Gastroesophageal sphincter (tissue), 4 donors: ENCODE results near the gene DEPDC5. TPM values are rescaled to one million over a fixed set of nuclear protein-coding genes. Genes with fewer than 3 reads are reported as not detected.

Source experiments
- ATAC-seq: fragments of 150-250 bp; one replicate; pipeline ENCODE4 v1.9.1; 2016; ENCODE audit warnings: mild to moderate bottlenecking, moderate library complexity
- H3K27ac ChIP-seq, 4 donors: fragments of 200-600 bp; sonication (generic) in 3 of 4; 1 replicate in 3 of 4; 2 replicates in 1 of 4; pipeline ENCODE4 v1.5.1; 2016 to 2019
- H3K27me3 ChIP-seq: fragments of 200-600 bp; sonication (generic); one replicate; pipeline ENCODE4 v1.5.1; 2019
- H3K36me3 ChIP-seq, 2 donors: fragments of 200-600 bp; sonication (generic); one replicate each; pipeline ENCODE4 v1.5.1; 2019; ENCODE audit warnings: control low read depth in 1 of 2
- H3K4me1 ChIP-seq, 3 donors: fragments of 200-600 bp; sonication (generic); 1 replicate in 2 of 3; 2 replicates in 1 of 3; pipeline ENCODE4 v1.5.1; 2016 to 2019; ENCODE audit warnings: control low read depth in 2 of 3
- H3K4me3 ChIP-seq, 2 donors: fragments of 200-600 bp; sonication (generic); one replicate each; pipeline ENCODE4 v1.5.1; 2019; ENCODE audit warnings: mild to moderate bottlenecking in 1 of 2, moderate library complexity in 1 of 2
- H3K9me3 ChIP-seq, 3 donors: fragments of 200-600 bp; sonication (generic); one replicate each; pipeline ENCODE4 v1.5.1; 2017 to 2019; ENCODE audit warnings: control low read depth in 2 of 3
- EP300 ChIP-seq: sonication (generic); formaldehyde crosslinking; IDR thresholded peaks from one replicate; pipeline ENCODE4 v1.6.1; 2017; ENCODE audit warnings: antibody characterized with exemption, mild to moderate bottlenecking
- POLR2A ChIP-seq, 2 donors: fragments of 450-650 bp; IDR thresholded peaks; one replicate each; pipeline ENCODE4 v1.6.1; 2017; ENCODE audit warnings: antibody characterized with exemption in 2 of 2, mild to moderate bottlenecking in 2 of 2, moderate library complexity in 1 of 2
- POLR2AphosphoS5 ChIP-seq: sonication (generic); formaldehyde crosslinking; IDR thresholded peaks from one replicate; pipeline ENCODE4 v1.6.1; 2017; ENCODE audit warnings: antibody characterized with exemption
- WGBS, 2 donors: methylation state at CpG; one replicate each; pipeline ENCODE4 v1.1.5; 2018; ENCODE audit warnings: low coverage in 1 of 2; 5-methylcytosine and 5-hydroxymethylcytosine counted together
- total RNA-seq, 4 donors: library from RNA; depleted of rRNA; stranded (reverse); fragments of >200 nt; gene quantifications; one replicate each; pipeline ENCODE4 v1.1.0, GENCODE V29; 2016
- TF ChIP-seq, protein P1 (sequence below), 4 experiments: fragments of 200-600 bp in 2 of 4; fragments of 450-650 bp in 2 of 4; sonication (generic) in 1 of 4; IDR thresholded peaks; one replicate each; pipeline ENCODE4 v1.5.1; 2017 to 2019; ENCODE audit warnings: antibody characterized with exemption in 4 of 4, mild to moderate bottlenecking in 2 of 4, moderate library complexity in 2 of 4

DEPDC5 gene
- total RNA-seq, 4 donors from 2014 or later: 10.5 to 27.9 (median 16.0) TPM

- Histone ChIP-seq H3K27ac (no peak overlapping the region), H3K9me3 (no peaks in the 10 kb centered on the region), H3K36me3 (peaks cover 0 to 76% of the 10 kb centered on the region in 2 donors), H3K27me3 (no peaks in the 10 kb centered on the region), H3K4me3 (no peak overlapping the region), H3K4me1 (no peaks in the 10 kb centered on the region)
- TF ChIP-seq POLR2A (IDR thresholded peaks at IDR 0.05) (no peak), EP300 (no peak)
- 99 to 100% methylated on average over 3 to 9 of the region's 11 CpGs for WGBS, 2 donors
- ATAC-seq: no peak
Measured at GRCh38 chr22:31861226-31861840, 107.5 kb downstream of the DEPDC5 start.

GRCh38 chr22:31866918-31867317 is 113.1 kb downstream of the DEPDC5 start:
- TF ChIP-seq, protein P1, sequence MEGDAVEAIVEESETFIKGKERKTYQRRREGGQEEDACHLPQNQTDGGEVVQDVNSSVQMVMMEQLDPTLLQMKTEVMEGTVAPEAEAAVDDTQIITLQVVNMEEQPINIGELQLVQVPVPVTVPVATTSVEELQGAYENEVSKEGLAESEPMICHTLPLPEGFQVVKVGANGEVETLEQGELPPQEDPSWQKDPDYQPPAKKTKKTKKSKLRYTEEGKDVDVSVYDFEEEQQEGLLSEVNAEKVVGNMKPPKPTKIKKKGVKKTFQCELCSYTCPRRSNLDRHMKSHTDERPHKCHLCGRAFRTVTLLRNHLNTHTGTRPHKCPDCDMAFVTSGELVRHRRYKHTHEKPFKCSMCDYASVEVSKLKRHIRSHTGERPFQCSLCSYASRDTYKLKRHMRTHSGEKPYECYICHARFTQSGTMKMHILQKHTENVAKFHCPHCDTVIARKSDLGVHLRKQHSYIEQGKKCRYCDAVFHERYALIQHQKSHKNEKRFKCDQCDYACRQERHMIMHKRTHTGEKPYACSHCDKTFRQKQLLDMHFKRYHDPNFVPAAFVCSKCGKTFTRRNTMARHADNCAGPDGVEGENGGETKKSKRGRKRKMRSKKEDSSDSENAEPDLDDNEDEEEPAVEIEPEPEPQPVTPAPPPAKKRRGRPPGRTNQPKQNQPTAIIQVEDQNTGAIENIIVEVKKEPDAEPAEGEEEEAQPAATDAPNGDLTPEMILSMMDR (IDR thresholded peaks at IDR 0.05): no peak
- no peak for TF ChIP-seq POLR2AphosphoS5
- no peak for TF ChIP-seq POLR2A (IDR thresholded peaks at IDR 0.05)
- no peak for TF ChIP-seq EP300
- ATAC-seq: no peak
- Histone ChIP-seq H3K4me3 (no peak overlapping the region), H3K27ac (no peak overlapping the region), H3K9me3 (no peaks in the 10 kb centered on the region), H3K4me1 (no peaks in the 10 kb centered on the region), H3K36me3 (peaks cover 0 to 74% of the 10 kb centered on the region in 2 donors), H3K27me3 (no peaks in the 10 kb centered on the region)
- WGBS, 2 donors: 66 to 93% methylated on average over 3 to 4 of the region's 4 CpGs

DNA sequence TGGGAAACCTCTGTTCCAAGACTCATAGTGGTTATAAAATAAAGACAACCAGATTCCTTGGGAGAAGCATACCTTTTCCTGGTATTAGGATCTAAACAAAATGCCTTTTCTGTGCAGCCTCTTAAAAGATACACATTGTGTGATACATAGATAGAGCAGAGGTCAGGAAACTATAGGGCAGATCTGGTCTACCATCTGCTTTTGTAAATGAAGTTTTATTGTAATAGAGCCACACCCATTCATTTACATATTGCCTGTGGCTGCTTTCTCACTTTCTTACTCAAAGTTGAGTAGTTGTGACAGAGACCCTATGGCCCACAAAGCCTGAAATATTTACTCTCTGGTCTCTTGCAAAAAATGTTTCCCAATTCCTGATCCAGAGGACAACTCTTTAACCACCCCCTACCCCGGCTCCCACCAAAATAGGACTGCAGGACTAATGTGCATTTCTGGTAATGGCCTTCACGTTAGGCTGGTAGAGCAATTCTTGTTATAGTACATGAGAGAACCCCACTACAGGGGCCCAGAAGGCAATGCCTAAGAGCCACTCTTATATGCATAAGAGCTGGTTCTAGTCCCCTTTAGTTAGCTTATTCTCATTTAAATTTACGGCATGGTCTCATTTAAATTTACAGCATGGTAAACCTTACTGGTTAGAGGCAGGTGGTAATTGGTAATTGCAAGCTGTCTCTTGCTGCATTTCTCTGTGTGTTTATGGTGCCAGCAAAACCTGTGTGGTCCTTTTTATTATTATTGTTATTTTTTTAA is 113.8 kb downstream of the DEPDC5 start:
- WGBS, 2 donors: 97 to 100% methylated on average over 1 to 3 of the region's 3 CpGs
- Histone ChIP-seq H3K36me3 (peaks cover 0 to 78% of the 10 kb centered on the region in 2 donors), H3K27me3 (no peaks in the 10 kb centered on the region), H3K9me3 (no peaks in the 10 kb centered on the region), H3K4me1 (no peaks in the 10 kb centered on the region), H3K27ac (no peak overlapping the region), H3K4me3 (no peak overlapping the region)
- ATAC-seq: no peak
- TF ChIP-seq EP300: no peak
- TF ChIP-seq, protein P1 (IDR thresholded peaks at IDR 0.05): no peak

GRCh38 chr22:31869739-31870138 is 115.9 kb downstream of the DEPDC5 start:
- H3K4me1 ChIP-seq: no peaks in the 10 kb centered on the region
- H3K27me3 ChIP-seq: no peaks in the 10 kb centered on the region
- ATAC-seq: no peak
- H3K36me3 ChIP-seq: peaks cover 0 to 88% of the 10 kb centered on the region in 2 donors
- no peak for TF ChIP-seq EP300
- TF ChIP-seq, protein P1 (IDR thresholded peaks at IDR 0.05): no peak
- no peak for TF ChIP-seq POLR2AphosphoS5
- no peak for TF ChIP-seq POLR2A (IDR thresholded peaks at IDR 0.05)
- no peaks in the 10 kb centered on the region for H3K9me3 ChIP-seq
- no peak overlapping the region for H3K4me3 ChIP-seq
- H3K27ac ChIP-seq: no peak overlapping the region
- WGBS, 2 donors: 71 to 72% methylated on average over 2 to 5 of the region's 5 CpGs

- no peaks in the 10 kb centered on the region for H3K4me1 ChIP-seq
- no peak for ATAC-seq
- no peak overlapping the region for H3K4me3 ChIP-seq
- H3K27ac ChIP-seq: no peak overlapping the region
- no peaks in the 10 kb centered on the region for H3K27me3 ChIP-seq
- H3K36me3 ChIP-seq: peaks cover 0 to 89% of the 10 kb centered on the region in 2 donors
- WGBS, 2 donors: 66 to 67% methylated on average over 2 to 5 of the region's 6 CpGs
- H3K9me3 ChIP-seq: no peaks in the 10 kb centered on the region
- no peak for TF ChIP-seq POLR2AphosphoS5
- TF ChIP-seq, protein P1 (IDR thresholded peaks at IDR 0.05): no peak
- no peak for TF ChIP-seq POLR2A (IDR thresholded peaks at IDR 0.05)
- TF ChIP-seq EP300: no peak
Measured at GRCh38 chr22:31870890-31871289, 117.1 kb downstream of the DEPDC5 start.
